Endothelial cell (in vitro differentiated cells): ENCODE measurements around the gene UTS2B. TPM values are rescaled to one million over a fixed set of nuclear protein-coding genes. Genes with fewer than 3 reads are reported as not detected.
A peak's percentile ranks its signal among the peaks of the same experiment; 100 is the strongest.

Source experiments
- DNase-seq: peaks from one replicate; pipeline ENCODE4 v3.0.0; 2021; ENCODE audit warnings: low spot score
- H3K27ac Mint-ChIP-seq: one replicate; pipeline ENCODE4 v1.8.0; 2021; ENCODE audit warnings: mixed read lengths, inconsistent platforms; ENCODE audit not compliant: unreplicated experiment
- H3K27me3 Mint-ChIP-seq: one replicate; pipeline ENCODE4 v1.8.0; 2021; ENCODE audit warnings: mild to moderate bottlenecking, moderate library complexity, mixed read lengths, inconsistent platforms; ENCODE audit not compliant: unreplicated experiment
- H3K36me3 Mint-ChIP-seq: one replicate; pipeline ENCODE4 v1.8.0; 2021; ENCODE audit warnings: mild to moderate bottlenecking, low read depth, mixed read lengths, inconsistent platforms; ENCODE audit not compliant: unreplicated experiment
- H3K4me1 Mint-ChIP-seq: one replicate; pipeline ENCODE4 v1.8.0; 2021; ENCODE audit warnings: mild to moderate bottlenecking, mixed read lengths, inconsistent platforms; ENCODE audit not compliant: unreplicated experiment
- H3K4me3 Mint-ChIP-seq: one replicate; pipeline ENCODE4 v1.8.0; 2021; ENCODE audit warnings: mild to moderate bottlenecking, mixed read lengths, inconsistent platforms; ENCODE audit not compliant: unreplicated experiment
- H3K9me3 Mint-ChIP-seq: one replicate; pipeline ENCODE4 v1.8.0; 2021; ENCODE audit warnings: mixed read lengths, inconsistent platforms; ENCODE audit not compliant: unreplicated experiment
- CTCF ChIP-seq: fragments of 200-600 bp; sonication (generic); IDR thresholded peaks from one replicate; pipeline ENCODE4 v1.5.0; 2021; ENCODE audit warnings: antibody characterized with exemption; ENCODE audit not compliant: unreplicated experiment
- total RNA-seq: library from RNA; stranded (reverse); fragmentation: NEBNext Ultra II Directional; extraction: Animal tissue kit (Norgen Biotek cat#: 25700); gene quantifications from one replicate; pipeline ENCODE4 v1.2.1, GENCODE V29; 2021; ENCODE audit not compliant: unreplicated experiment

Gene UTS2B
- total RNA-seq, 1 donor from 2014 or later = not detected

GRCh38 chr3:191334346-191334893, 4.1 kb upstream of the UTS2B start:
- H3K36me3 Mint-ChIP-seq = no peaks in the 10 kb centered on the region
- TF ChIP-seq CTCF = no peak
- no peak overlapping the region for H3K27ac Mint-ChIP-seq
- H3K27me3 Mint-ChIP-seq = peaks cover 14% of the 10 kb centered on the region
- no peak for DNase-seq
- H3K4me1 Mint-ChIP-seq = peaks cover 55% of the 10 kb centered on the region
- H3K9me3 Mint-ChIP-seq = no peaks in the 10 kb centered on the region
- no peak overlapping the region for H3K4me3 Mint-ChIP-seq

DNA sequence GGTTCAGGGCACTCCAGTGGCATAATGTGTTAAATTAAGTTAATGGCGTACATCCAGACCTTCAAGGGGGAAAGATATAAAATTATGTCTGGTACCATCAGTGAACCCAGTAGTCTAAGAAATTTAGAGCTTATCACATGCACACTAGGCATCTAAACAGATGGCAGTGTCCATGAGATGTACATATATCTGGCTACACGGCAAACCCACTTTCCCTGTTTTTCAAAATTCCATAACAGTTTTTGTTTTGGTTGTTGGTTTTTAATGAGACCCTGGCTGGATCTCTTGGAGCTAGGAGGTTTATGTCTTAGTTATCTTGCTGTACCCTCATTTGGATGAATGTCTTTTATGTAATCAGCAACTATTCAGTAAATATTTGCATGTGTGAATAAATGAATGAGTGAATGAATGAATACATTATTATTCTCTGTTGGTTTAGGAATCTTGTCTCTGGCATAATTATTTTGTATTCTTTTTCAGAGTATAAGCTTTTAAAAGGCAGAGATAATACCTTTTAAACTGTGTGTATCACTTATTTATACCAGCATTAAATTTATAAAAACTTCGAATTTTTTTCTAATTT, 3.1 kb upstream of the UTS2B start:
- Mint-ChIP-seq H3K4me1 (peaks cover 53% of the 10 kb centered on the region), H3K36me3 (peaks cover 4% of the 10 kb centered on the region), H3K27me3 (peaks cover 19% of the 10 kb centered on the region), H3K4me3 (no peak overlapping the region), H3K9me3 (no peaks in the 10 kb centered on the region), H3K27ac (no peak overlapping the region)
- no peak for TF ChIP-seq CTCF
- DNase-seq = no peak

DNA sequence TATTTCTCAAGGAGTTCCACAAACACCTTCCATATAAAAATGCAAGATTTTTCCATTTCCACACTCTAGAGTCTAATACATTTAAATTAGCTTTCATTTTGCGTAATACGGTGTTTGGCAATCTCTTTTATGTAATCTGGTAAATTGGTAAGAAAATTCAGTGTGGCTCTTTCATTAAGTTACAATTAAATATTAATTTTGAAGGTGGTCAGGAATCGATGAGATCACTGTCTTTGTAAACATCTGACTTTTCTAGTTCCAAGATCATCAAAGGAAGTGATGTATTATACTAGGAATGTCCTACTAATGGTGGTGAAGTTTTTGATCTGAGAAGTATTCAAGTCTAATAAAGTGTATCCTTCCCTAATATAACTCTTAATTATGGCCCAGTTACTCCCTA, 1.1 kb upstream of the UTS2B start:
- no peak for DNase-seq
- peak overlapping the region; percentile 98 for H3K27ac Mint-ChIP-seq
- H3K4me1 Mint-ChIP-seq = peaks cover 56% of the 10 kb centered on the region
- no peaks in the 10 kb centered on the region for H3K9me3 Mint-ChIP-seq
- H3K4me3 Mint-ChIP-seq = peak overlapping the region; percentile 98
- TF ChIP-seq CTCF = no peak
- peaks cover 23% of the 10 kb centered on the region for H3K27me3 Mint-ChIP-seq
- H3K36me3 Mint-ChIP-seq = peaks cover 5% of the 10 kb centered on the region

GRCh38 chr3:191330530-191331048, 263 bp upstream of the UTS2B start:
- TF ChIP-seq CTCF = no peak

DNA sequence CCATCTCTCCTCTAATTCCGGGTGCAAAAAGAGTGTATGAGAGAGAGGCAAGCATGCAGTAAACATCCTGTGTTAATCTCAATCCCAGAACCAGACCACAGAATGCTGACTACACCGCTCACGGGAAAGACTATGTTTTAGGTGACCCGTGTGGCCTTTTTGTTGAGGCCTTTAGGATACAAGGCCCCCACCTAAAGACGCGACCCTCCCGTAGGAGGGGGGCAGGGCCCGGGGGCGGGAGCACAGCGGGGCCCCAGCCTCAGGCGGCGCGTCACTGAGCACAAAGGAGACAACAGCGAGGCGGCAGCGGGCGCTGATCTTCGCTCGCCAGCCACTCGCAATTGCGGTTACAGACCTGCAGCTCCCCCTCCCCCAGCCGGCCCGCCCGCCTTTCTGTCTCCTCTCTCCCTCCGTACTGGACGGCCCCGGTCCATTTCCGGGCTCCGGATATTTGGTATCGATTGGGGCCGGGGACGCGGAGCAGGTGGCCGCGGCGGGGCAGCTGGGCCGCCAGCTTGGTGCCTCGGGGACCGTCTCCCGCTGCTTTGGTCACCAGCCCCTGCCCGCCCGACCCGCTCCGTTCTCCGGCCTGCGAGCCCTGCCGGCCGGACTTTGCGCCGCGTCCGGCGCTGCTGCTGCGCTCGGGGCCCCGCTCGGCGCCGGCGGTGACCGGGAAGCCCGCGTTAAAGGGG, 1.2 kb downstream of the UTS2B start, which contains the start of gene CCDC50:
TSS of gene CCDC50 (plus strand) at position 433 of the 692 bp plus-strand sequence. CDS start 281 bp downstream, outside the sequence.
- Mint-ChIP-seq H3K36me3 (peaks cover 5% of the 10 kb centered on the region), H3K9me3 (no peaks in the 10 kb centered on the region)

More at GRCh38 chr3:191330530-191331048, 263 bp upstream of the UTS2B start:
- DNase-seq = no peak
- Mint-ChIP-seq H3K4me3 (peak overlapping the region; percentile 98), H3K27me3 (peaks cover 23% of the 10 kb centered on the region), H3K27ac (peak overlapping the region; percentile 98), H3K9me3 (no peaks in the 10 kb centered on the region), H3K4me1 (peaks cover 51% of the 10 kb centered on the region), H3K36me3 (peaks cover 5% of the 10 kb centered on the region)

More for the DNA sequence above, 1.2 kb downstream of the UTS2B start, which contains the start of gene CCDC50:
- peaks cover 42% of the 10 kb centered on the region for H3K4me1 Mint-ChIP-seq
- DNase-seq = peak; percentile 79
- H3K4me3 Mint-ChIP-seq = peak within 1 kb of the TSS; percentile 98
- peaks cover 23% of the 10 kb centered on the region for H3K27me3 Mint-ChIP-seq
- peak within 1 kb of the TSS; percentile 98 for H3K27ac Mint-ChIP-seq
- no peak for TF ChIP-seq CTCF
